Measurements from ENCODE around the gene ARID3C. TPM values are rescaled to one million over a fixed set of nuclear protein-coding genes. Genes with fewer than 3 reads are reported as not detected.
A peak's percentile ranks its signal among the peaks of the same experiment; 100 is the strongest.

ARID3C gene
- total RNA-seq, 1 donor from 2014 or later: not detected

GRCh38 chr9:34669809-34670562, 41.1 kb upstream of the ARID3C start:
- intact Hi-C loops (cut with DNase I): no loop called here
- no peaks in the 10 kb centered on the region for H3K27me3 ChIP-seq
- DNase-seq (no peak), ATAC-seq (no peak)
- no peaks in the 10 kb centered on the region for H3K9me3 ChIP-seq
- H3K4me3 ChIP-seq: no peak overlapping the region
- H3K27ac ChIP-seq: no peak overlapping the region
- no peaks in the 10 kb centered on the region for H3K36me3 ChIP-seq
- TF ChIP-seq, protein P1, sequence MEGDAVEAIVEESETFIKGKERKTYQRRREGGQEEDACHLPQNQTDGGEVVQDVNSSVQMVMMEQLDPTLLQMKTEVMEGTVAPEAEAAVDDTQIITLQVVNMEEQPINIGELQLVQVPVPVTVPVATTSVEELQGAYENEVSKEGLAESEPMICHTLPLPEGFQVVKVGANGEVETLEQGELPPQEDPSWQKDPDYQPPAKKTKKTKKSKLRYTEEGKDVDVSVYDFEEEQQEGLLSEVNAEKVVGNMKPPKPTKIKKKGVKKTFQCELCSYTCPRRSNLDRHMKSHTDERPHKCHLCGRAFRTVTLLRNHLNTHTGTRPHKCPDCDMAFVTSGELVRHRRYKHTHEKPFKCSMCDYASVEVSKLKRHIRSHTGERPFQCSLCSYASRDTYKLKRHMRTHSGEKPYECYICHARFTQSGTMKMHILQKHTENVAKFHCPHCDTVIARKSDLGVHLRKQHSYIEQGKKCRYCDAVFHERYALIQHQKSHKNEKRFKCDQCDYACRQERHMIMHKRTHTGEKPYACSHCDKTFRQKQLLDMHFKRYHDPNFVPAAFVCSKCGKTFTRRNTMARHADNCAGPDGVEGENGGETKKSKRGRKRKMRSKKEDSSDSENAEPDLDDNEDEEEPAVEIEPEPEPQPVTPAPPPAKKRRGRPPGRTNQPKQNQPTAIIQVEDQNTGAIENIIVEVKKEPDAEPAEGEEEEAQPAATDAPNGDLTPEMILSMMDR (IDR thresholded peaks at IDR 0.05): no peak
- peaks cover 7% of the 10 kb centered on the region for H3K4me1 ChIP-seq

DNA sequence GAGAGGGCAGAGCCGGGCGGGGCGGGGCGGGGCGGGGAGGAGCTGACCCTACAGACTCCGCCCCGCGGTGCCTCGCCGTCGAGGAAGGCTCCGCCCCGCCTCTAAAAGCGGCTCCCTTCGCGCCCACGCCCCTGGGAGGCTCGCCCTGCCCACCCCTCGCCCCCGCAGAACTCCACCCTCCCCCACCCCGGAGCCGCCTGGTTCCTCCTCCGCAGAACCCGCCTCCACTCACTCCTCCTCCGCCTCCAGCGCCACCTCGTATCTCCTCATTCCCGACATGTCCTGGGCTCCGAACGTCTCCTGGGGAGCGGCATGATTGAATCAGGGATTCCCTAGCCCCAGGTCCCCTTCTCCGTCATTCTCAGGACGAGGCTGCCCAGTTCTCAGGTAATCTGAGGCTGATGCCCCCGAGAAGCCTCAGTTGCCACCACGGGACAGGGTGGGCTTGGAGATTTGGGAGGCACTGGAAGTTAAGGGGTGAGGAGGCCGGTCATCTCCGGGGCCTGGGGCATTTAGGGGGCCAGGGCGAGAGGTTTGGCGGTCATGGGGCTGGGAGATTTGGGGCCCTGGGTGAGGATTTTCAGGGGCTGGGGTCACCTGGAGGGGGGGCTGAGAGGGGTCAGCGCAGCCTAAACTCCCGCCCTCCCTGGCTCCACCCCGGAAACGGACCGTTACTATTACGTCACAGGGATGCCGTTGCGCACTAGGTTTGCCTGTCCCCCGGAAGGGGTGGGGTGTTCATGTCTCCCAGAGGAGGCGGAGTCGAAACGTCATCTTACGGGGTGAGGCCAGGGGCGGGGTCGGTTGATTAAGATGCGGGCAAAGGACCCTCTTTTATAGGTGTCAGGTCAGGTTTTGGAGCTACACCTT, 36.8 kb upstream of the ARID3C start:
- ATAC-seq (peak; percentile 93), DNase-seq (peak; percentile 97)
- intact Hi-C loops (cut with DNase I): no loop called here
- TF ChIP-seq, protein P1 (IDR thresholded peaks at IDR 0.05): no peak
- H3K36me3 ChIP-seq: no peaks in the 10 kb centered on the region
- H3K27me3 ChIP-seq: no peaks in the 10 kb centered on the region
- no peaks in the 10 kb centered on the region for H3K9me3 ChIP-seq
- peak overlapping the region; percentile 96 for H3K27ac ChIP-seq
- peaks cover 15% of the 10 kb centered on the region for H3K4me1 ChIP-seq
- peak overlapping the region; percentile 73 for H3K4me3 ChIP-seq

DNA sequence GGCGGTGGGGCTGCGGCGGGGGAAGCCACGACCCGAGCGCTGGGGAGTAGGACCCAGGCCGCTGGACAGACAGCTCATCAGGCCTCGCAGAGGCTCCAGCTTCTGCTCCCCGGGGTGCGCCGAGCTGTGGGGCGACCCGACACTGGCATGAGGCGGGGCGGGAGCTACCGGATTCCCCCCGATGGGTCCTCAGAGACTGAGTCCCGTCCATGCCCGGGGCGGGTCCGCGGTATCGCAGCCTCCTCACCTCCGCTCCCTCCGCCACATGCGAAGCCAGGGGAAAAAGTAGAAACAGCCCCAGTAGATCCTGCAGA, 36.2 kb upstream of the ARID3C start:
- Histone ChIP-seq H3K27me3 (no peaks in the 10 kb centered on the region), H3K4me1 (peaks cover 15% of the 10 kb centered on the region), H3K4me3 (peak overlapping the region; percentile 73), H3K36me3 (no peaks in the 10 kb centered on the region), H3K27ac (peak overlapping the region; percentile 81), H3K9me3 (no peaks in the 10 kb centered on the region)
- intact Hi-C loops (cut with DNase I): no loop called here
- ATAC-seq: no peak
- no peak for DNase-seq
- TF ChIP-seq, protein P1 (IDR thresholded peaks at IDR 0.05): no peak

GRCh38 chr9:34664281-34665066, 35.6 kb upstream of the ARID3C start:
- Histone ChIP-seq H3K9me3 (no peaks in the 10 kb centered on the region), H3K4me3 (peak overlapping the region; percentile 73), H3K4me1 (peaks cover 15% of the 10 kb centered on the region), H3K36me3 (no peaks in the 10 kb centered on the region), H3K27ac (peak overlapping the region; percentile 81), H3K27me3 (no peaks in the 10 kb centered on the region)
- TF ChIP-seq, protein P1 (IDR thresholded peaks at IDR 0.05): peak; percentile 69
- ATAC-seq: peak; percentile 49
- DNase-seq: peak; percentile 84
- intact Hi-C loops (cut with DNase I): no loop called here

DNA sequence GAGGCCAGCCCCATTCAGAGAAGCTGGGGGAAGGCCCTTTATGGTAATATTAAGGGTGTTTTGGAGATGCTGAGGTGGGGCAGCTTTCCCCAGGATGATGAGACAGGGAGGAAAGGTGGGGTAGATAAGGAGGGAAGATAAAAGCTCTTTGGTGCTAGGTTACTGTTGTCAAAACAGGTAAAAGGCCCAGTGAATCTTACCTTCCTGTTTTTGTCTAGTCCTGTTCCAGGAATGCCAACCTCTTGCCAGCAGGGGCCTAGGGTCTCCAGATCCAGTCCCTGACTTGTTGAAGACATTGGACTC, 34.4 kb upstream of the ARID3C start:
- intact Hi-C loops (cut with DNase I): no loop called here
- DNase-seq: no peak
- Histone ChIP-seq H3K4me1 (peaks cover 15% of the 10 kb centered on the region), H3K9me3 (no peaks in the 10 kb centered on the region), H3K27ac (no peak overlapping the region), H3K4me3 (no peak overlapping the region), H3K27me3 (no peaks in the 10 kb centered on the region), H3K36me3 (no peaks in the 10 kb centered on the region)
- TF ChIP-seq, protein P1 (IDR thresholded peaks at IDR 0.05): no peak
- ATAC-seq: no peak
